ENCODE data around the gene SNAI3.

GRCh38 chr16:88714420-88715302 is 28.4 kb upstream of the SNAI3 start:
- TF ChIP-seq CTCF (IDR thresholded peaks at IDR 0.05) (no peak), POLR2A (IDR thresholded peaks at IDR 0.05) (no peak)

All from heart left ventricle (tissue), 13 donors.